HL-60 (cell line): ENCODE measurements around the gene PRR20G.

Source experiments
- GABPA ChIP-seq: IDR thresholded peaks from 2 replicates; pipeline ENCODE4 v1.6.1; 2012; ENCODE audit warnings: low read depth
- TF ChIP-seq, protein P1 (sequence below): IDR thresholded peaks from one replicate; pipeline ENCODE4 v1.5.1; 2011; ENCODE audit warnings: low read length, control low read depth, inconsistent platforms; ENCODE audit not compliant: insufficient read depth
- TF ChIP-seq, protein P2 (sequence below): IDR thresholded peaks from 2 replicates; pipeline ENCODE4 v1.6.1; 2012; ENCODE audit warnings: low read depth; ENCODE audit not compliant: insufficient replicate concordance

DNA sequence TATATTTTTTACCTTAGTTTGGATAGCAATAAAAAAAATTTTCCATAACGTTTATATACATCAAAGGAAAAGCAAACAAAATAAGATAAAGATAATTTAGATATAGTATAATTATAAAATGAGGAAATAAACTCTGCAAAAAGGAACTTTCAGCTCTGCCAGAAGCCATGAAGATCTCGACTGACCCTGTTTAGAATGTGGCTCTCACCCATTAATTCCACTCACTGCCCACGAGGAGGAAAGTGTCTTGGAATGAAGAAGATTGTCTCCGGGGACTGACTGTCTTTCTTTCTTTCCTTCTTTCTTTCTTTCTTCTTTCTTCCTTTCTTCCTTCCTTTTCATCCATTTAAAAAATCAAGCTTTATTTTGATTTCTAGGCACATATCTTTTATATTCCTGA lies 20.1 kb upstream of the PRR20G start:
- TF ChIP-seq, protein P1, sequence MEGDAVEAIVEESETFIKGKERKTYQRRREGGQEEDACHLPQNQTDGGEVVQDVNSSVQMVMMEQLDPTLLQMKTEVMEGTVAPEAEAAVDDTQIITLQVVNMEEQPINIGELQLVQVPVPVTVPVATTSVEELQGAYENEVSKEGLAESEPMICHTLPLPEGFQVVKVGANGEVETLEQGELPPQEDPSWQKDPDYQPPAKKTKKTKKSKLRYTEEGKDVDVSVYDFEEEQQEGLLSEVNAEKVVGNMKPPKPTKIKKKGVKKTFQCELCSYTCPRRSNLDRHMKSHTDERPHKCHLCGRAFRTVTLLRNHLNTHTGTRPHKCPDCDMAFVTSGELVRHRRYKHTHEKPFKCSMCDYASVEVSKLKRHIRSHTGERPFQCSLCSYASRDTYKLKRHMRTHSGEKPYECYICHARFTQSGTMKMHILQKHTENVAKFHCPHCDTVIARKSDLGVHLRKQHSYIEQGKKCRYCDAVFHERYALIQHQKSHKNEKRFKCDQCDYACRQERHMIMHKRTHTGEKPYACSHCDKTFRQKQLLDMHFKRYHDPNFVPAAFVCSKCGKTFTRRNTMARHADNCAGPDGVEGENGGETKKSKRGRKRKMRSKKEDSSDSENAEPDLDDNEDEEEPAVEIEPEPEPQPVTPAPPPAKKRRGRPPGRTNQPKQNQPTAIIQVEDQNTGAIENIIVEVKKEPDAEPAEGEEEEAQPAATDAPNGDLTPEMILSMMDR, result no peak
- TF ChIP-seq, protein P2, sequence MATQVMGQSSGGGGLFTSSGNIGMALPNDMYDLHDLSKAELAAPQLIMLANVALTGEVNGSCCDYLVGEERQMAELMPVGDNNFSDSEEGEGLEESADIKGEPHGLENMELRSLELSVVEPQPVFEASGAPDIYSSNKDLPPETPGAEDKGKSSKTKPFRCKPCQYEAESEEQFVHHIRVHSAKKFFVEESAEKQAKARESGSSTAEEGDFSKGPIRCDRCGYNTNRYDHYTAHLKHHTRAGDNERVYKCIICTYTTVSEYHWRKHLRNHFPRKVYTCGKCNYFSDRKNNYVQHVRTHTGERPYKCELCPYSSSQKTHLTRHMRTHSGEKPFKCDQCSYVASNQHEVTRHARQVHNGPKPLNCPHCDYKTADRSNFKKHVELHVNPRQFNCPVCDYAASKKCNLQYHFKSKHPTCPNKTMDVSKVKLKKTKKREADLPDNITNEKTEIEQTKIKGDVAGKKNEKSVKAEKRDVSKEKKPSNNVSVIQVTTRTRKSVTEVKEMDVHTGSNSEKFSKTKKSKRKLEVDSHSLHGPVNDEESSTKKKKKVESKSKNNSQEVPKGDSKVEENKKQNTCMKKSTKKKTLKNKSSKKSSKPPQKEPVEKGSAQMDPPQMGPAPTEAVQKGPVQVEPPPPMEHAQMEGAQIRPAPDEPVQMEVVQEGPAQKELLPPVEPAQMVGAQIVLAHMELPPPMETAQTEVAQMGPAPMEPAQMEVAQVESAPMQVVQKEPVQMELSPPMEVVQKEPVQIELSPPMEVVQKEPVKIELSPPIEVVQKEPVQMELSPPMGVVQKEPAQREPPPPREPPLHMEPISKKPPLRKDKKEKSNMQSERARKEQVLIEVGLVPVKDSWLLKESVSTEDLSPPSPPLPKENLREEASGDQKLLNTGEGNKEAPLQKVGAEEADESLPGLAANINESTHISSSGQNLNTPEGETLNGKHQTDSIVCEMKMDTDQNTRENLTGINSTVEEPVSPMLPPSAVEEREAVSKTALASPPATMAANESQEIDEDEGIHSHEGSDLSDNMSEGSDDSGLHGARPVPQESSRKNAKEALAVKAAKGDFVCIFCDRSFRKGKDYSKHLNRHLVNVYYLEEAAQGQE, result no peak
- TF ChIP-seq GABPA, result no peak
